Breast epithelium (tissue), 3 donors: ENCODE measurements around the gene RHBDD3.

ENCODE experiments used
- CTCF ChIP-seq, 3 donors: fragments of 450-650 bp; IDR thresholded peaks; one replicate each; pipeline ENCODE4 v1.5.1; 2016 to 2017; ENCODE audit warnings: antibody characterized with exemption in 3 of 3, mild to moderate bottlenecking in 3 of 3, moderate library complexity in 3 of 3
- POLR2A ChIP-seq: fragments of 450-650 bp; IDR thresholded peaks from one replicate; pipeline ENCODE4 v1.6.1; 2016; ENCODE audit warnings: antibody characterized with exemption, mild to moderate bottlenecking, moderate library complexity

DNA sequence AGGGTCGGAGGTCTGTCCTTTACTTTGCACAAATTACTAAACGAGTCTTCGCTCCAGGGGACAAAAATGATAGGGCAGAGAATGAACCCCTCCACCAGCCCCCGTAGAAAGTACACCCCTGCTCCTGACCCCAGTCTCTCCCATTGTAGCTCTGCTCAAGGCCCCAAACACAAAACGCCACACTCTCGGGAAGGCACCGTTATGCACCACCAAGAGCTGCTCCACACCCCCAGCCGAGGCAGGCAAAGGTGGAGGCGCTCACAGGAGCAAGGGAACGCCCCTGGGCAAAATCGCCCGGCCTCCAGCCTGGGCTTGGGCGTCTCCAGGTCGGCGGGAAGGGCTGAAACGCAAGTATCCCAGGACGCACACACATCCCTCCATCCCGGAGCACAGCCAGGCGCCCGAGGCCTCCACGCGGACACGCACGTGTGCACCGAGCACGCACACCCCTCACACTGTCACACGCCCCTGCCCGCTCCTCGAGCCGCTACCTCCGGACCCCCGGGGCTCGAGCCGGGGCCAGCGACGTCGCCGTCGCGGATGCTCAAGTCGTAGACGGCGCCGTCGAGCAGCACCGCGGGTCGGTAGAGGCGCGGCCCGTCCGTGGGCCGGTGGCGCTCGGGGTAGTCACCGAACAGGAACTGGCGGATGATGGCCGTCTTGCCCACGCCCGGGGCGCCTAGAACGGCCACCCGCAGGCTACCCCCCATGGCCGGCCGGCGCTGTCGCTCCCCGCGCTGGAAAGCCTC lies 46.9 kb upstream of the RHBDD3 start:
- TF ChIP-seq POLR2A (no peak), CTCF (IDR thresholded peaks at IDR 0.05) (no peak)
